Stomach (tissue), 4 donors: Measurements from ENCODE around the gene NMNAT2.

Source experiments
- CTCF ChIP-seq, 7 experiments: fragments of 450-650 bp in 4 of 7; fragments of 200-600 bp in 3 of 7; sonication (generic) in 3 of 7; IDR thresholded peaks; one replicate each; pipeline ENCODE4 v1.5.1; 2016 to 2019; ENCODE audit warnings: antibody characterized with exemption in 7 of 7, control low read depth in 2 of 7, mild to moderate bottlenecking in 1 of 7
- POLR2A ChIP-seq, 4 donors: fragments of 450-650 bp; IDR thresholded peaks; one replicate each; pipeline ENCODE4 v1.6.1; 2016; ENCODE audit warnings: antibody characterized with exemption in 4 of 4, control low read depth in 2 of 4, mild to moderate bottlenecking in 1 of 4, moderate library complexity in 1 of 4

DNA sequence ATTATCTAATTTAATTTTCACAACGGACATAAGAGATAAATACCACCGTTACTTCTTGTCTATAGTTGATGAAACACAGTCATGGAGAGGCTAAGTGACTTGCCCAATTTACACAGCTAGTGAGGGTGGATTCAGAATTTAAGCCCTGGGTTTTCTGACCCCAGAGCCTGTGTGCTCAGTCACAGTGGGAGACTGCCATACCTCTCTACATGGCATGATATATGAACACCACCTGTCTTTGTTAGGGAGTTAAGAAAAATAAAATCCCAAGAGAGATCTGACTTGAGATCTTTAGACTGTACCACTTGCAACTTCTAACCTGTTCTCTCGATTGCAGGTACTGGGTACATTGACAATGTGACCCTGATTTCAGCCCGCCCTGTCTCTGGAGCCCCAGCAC lies 191.8 kb downstream of the NMNAT2 start:
- TF ChIP-seq POLR2A (IDR thresholded peaks at IDR 0.05): no peak
- no peak for TF ChIP-seq CTCF (IDR thresholded peaks at IDR 0.05)
